ENCODE results near the gene MEGF6. TPM values are rescaled to one million over a fixed set of nuclear protein-coding genes. Genes with fewer than 3 reads are reported as not detected.

The MEGF6 gene
- total and polyA plus RNA-seq, 9 of the 15 experiments (the other 6 are each of a cell fraction or from before 2014, with no cell fraction given) = 0.03 to 1.7 (median 0.24) TPM; not detected in 3

DNA sequence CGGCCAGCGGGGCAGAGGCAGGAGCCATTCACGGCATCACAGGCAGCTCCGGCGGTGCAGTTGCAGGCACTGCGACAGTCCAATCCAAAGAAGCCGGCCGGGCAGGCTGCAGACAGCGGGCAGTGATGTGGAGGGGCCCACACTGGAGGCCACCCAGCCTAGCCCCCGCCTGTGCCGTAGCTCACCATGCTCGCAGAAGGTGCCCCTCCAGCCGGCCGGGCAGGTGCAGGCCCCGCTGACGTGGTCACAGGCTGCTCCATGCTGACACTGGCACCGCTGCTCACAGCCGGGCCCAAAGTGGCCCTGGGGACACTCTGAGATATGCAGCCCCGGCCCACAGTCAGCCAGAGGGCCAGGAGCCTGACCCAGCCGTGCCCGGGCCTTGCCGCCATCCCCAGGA lies 111.7 kb downstream of the MEGF6 start:
- CTCF ChIA-PET (ENCODE audit: low intra/inter-chr PET ratio) = no interaction called here
- H3K9me1 ChIP-seq (ENCODE audit: control insufficient read depth, insufficient read depth, low read length) = no peaks in the 10 kb centered on the region
- FAIRE-seq = no peak
- POLR2A ChIA-PET = interaction anchor here (0.5 kb wide), 1 partner anchor 17 kb away, joined by 3 read pairs; no protein-coding TSS in a partner anchor
- H3K4me3 ChIP-seq = no peak overlapping the region
- no peaks in the 10 kb centered on the region for H3K9me3 ChIP-seq (replicated peaks; ENCODE audit: control insufficient read depth, insufficient read depth, low read depth, low read length)
- ATAC-seq = no peak
- H3K9ac ChIP-seq (ENCODE audit: insufficient read depth in 1 of 2, low read depth in 2 of 2, low read length in 2 of 2) = no peak overlapping the region
- 5% methylated on average over 19 of the region's 22 CpGs for WGBS (ENCODE audit: insufficient coverage, low coverage, missing lambda C conversion rate)
- TF ChIP-seq, protein P1, sequence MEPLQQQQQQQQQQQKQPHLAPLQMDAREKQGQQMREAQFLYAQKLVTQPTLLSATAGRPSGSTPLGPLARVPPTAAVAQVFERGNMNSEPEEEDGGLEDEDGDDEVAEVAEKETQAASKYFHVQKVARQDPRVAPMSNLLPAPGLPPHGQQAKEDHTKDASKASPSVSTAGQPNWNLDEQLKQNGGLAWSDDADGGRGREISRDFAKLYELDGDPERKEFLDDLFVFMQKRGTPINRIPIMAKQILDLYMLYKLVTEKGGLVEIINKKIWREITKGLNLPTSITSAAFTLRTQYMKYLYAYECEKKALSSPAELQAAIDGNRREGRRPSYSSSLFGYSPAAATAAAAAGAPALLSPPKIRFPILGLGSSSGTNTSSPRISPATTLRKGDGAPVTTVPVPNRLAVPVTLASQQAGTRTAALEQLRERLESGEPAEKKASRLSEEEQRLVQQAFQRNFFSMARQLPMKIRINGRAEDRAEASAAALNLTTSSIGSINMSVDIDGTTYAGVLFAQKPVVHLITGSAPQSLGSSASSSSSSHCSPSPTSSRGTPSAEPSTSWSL (CRISPR knock-in tag; IDR thresholded peaks at IDR 0.05; ENCODE audit: borderline replicate concordance) = no peak
- TF ChIP-seq, protein P2, sequence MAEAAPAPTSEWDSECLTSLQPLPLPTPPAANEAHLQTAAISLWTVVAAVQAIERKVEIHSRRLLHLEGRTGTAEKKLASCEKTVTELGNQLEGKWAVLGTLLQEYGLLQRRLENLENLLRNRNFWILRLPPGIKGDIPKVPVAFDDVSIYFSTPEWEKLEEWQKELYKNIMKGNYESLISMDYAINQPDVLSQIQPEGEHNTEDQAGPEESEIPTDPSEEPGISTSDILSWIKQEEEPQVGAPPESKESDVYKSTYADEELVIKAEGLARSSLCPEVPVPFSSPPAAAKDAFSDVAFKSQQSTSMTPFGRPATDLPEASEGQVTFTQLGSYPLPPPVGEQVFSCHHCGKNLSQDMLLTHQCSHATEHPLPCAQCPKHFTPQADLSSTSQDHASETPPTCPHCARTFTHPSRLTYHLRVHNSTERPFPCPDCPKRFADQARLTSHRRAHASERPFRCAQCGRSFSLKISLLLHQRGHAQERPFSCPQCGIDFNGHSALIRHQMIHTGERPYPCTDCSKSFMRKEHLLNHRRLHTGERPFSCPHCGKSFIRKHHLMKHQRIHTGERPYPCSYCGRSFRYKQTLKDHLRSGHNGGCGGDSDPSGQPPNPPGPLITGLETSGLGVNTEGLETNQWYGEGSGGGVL (CRISPR knock-in tag; IDR thresholded peaks at IDR 0.05) = no peak
- TF ChIP-seq CEBPG (CRISPR knock-in tag; IDR thresholded peaks at IDR 0.05) = no peak
- TF ChIP-seq CEBPG (tag; conservative IDR thresholded peaks at IDR 0.05 in 1 of 2, IDR thresholded peaks at IDR 0.05 in 1 of 2) = no peak
- no peaks in the 10 kb centered on the region for H3K36me3 ChIP-seq (ENCODE audit: control insufficient read depth, insufficient read depth, low read length)
- intact Hi-C loops (cut with micrococcal nuclease) (no loop called here), in situ Hi-C loops (cut with MboI) (no loop called here)
- H4K20me1 ChIP-seq (replicated peaks; ENCODE audit: control insufficient read depth, insufficient read depth, low read length) = peaks cover 8% of the 10 kb centered on the region; the same call in 1 of the 2 replicates
- DNase-seq (ENCODE audit: extremely low read depth in 1 of 4, low spot score in 3 of 4) = no peak
- H3K4me2 ChIP-seq (ENCODE audit: insufficient read depth, low read length) = no peak overlapping the region
- BruUV-seq (replicated peaks) = no TSS peak
- H2AFZ ChIP-seq (ENCODE audit: low read depth, low read length) = no peak overlapping the region
- no peaks in the 10 kb centered on the region for H3K79me2 ChIP-seq (ENCODE audit: control insufficient read depth, insufficient read depth, low read length)
- H3K27ac ChIP-seq (ENCODE audit: extremely low read depth, low read depth, low read length) = no peak overlapping the region
- peaks cover 0 to 64% of the 10 kb centered on the region in 2 experiments; a peak in 1 of 5 replicates for H3K4me1 ChIP-seq (replicated peaks in 1 of 2; ENCODE audit: control insufficient read depth in 2 of 2, insufficient read depth in 2 of 2, low read length in 2 of 2)
- H3K27me3 ChIP-seq (ENCODE audit: control insufficient read depth in 2 of 2, insufficient read depth in 2 of 2, low read length in 2 of 2) = peaks cover 13 to 61% of the 10 kb centered on the region in 2 experiments; a peak in 3 of 5 replicates

Measured in K562 (cell line).